AG04450 (cell line): ENCODE data around the gene CDC42BPA. TPM values are rescaled to one million over a fixed set of nuclear protein-coding genes. Genes with fewer than 3 reads are reported as not detected.

Experiments used
- CTCF ChIA-PET: fragments of 300-600, 350-600 bp; formaldehyde crosslinking; extraction: SDS; loops from one replicate; lab custom pipeline; 2022; ENCODE audit warnings: antibody characterized with exemption, inconsistent platforms; lab: Charles Lee
- POLR2A ChIA-PET: fragments of 350-600 bp; formaldehyde crosslinking; extraction: SDS; loops from one replicate; lab custom pipeline; 2021; ENCODE audit warnings: antibody characterized with exemption, inconsistent platforms; lab: Yijun Ruan, JAX
- DNase-seq: peaks from one replicate; pipeline ENCODE4 v3.0.0-alpha.2; 2011; ENCODE audit warnings: low read depth, low spot score
- H3K27ac ChIP-seq: one replicate; pipeline ENCODE4 v1.5.1; 2012; ENCODE audit warnings: low read depth, low read length, control low read depth
- H3K27me3 ChIP-seq: one replicate; pipeline ENCODE4 v1.6.0; 2012; ENCODE audit warnings: low read length; ENCODE audit not compliant: control insufficient read depth, insufficient read depth
- H3K4me3 ChIP-seq: 2 replicates; pipeline ENCODE4 v1.5.1; 2011; ENCODE audit warnings: mild to moderate bottlenecking, low read depth, low read length, control low read depth
- H3K9me3 ChIP-seq: 2 replicates; pipeline ENCODE4 v1.5.1; 2012; ENCODE audit warnings: low read length; ENCODE audit not compliant: control insufficient read depth, insufficient read depth
- CTCF ChIP-seq: IDR thresholded peaks from 2 replicates; pipeline ENCODE4 v1.5.1; 2011; ENCODE audit warnings: low read depth, low read length, control low read depth, inconsistent platforms
- polyA plus RNA-seq: library from polyadenylated mRNA; depleted of rRNA; stranded (reverse); fragments of >200 nt; gene quantifications from 2 replicates; pipeline ENCODE4 v1.2.3, GENCODE V29; 2011

Gene CDC42BPA
- polyA plus RNA-seq, 1 experiment = 30.7 TPM

DNA sequence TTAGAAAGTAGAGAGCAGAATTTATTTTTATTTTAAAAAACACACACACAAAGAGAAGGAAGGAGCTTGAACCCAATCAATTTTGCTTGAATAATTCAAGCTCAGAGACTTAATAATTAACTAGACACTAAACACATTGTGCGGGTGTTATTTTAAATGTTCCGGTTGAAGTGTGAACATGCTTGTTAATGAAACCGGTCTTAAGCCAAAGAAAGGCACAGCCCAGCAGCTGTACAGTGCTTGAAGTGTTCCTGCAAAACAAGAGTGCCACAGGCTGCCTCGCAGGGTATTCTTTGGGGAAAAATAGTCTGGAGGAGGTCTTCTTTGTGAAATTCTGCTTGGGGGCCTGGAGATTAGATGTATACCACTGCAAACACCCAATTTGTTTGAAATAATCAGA is 2.2 kb upstream of the CDC42BPA start:
- no peak for DNase-seq
- no peaks in the 10 kb centered on the region for H3K9me3 ChIP-seq
- ChIA-PET CTCF (interaction anchor here (1.4 kb wide), 1 partner anchor 687 kb away, joined by 3 read pairs; no protein-coding TSS in a partner anchor), POLR2A (interaction anchor here (0.7 kb wide), 1 partner anchor 112 kb away, joined by 4 read pairs; no protein-coding TSS in a partner anchor)
- no peaks in the 10 kb centered on the region for H3K27me3 ChIP-seq
- H3K4me3 ChIP-seq = no peak overlapping the region
- H3K27ac ChIP-seq = no peak overlapping the region
- no peak for TF ChIP-seq CTCF

GRCh38 chr1:227318853-227319607 is 738 bp upstream of the CDC42BPA start:
- TF ChIP-seq CTCF = no peak
- H3K27ac ChIP-seq = peak overlapping the region; percentile 78
- POLR2A ChIA-PET = interaction anchor here (0.6 to 0.9 kb wide), 4 partner anchors 9 to 380 kb away, joined by 3 to 9 read pairs (median 6); no protein-coding TSS in a partner anchor
- no peak for DNase-seq
- CTCF ChIA-PET = interaction anchor here (1.2 kb wide), 1 partner anchor 85 kb away, joined by 3 read pairs; no protein-coding TSS in a partner anchor
- H3K4me3 ChIP-seq = peak overlapping the region; percentile 76
- no peaks in the 10 kb centered on the region for H3K9me3 ChIP-seq
- H3K27me3 ChIP-seq = no peaks in the 10 kb centered on the region

- ChIA-PET POLR2A (interaction anchor here (0.6 kb wide), 2 partner anchors 125 to 188 kb away, joined by 3 read pairs; no protein-coding TSS in a partner anchor), CTCF (no interaction called here)
- no peak for DNase-seq
- H3K9me3 ChIP-seq = no peaks in the 10 kb centered on the region
- TF ChIP-seq CTCF = peak; percentile 35
- H3K27me3 ChIP-seq = no peaks in the 10 kb centered on the region
- H3K4me3 ChIP-seq = peak overlapping the region; percentile 76
- peak overlapping the region; percentile 65 for H3K27ac ChIP-seq
These were observed 723 bp downstream of the CDC42BPA start for GRCh38 chr1:227317523-227318015.

- H3K9me3 ChIP-seq = no peaks in the 10 kb centered on the region
- peak overlapping the region; percentile 76 for H3K4me3 ChIP-seq
- TF ChIP-seq CTCF = no peak
- H3K27ac ChIP-seq = no peak overlapping the region
- CTCF ChIA-PET = interaction anchor here (1.5 kb wide), 1 partner anchor 18 kb away, joined by 4 read pairs; no protein-coding TSS in a partner anchor
- POLR2A ChIA-PET = no interaction called here
- DNase-seq = no peak
- H3K27me3 ChIP-seq = no peaks in the 10 kb centered on the region
These were observed 1.3 kb downstream of the CDC42BPA start for GRCh38 chr1:227317011-227317451.

DNA sequence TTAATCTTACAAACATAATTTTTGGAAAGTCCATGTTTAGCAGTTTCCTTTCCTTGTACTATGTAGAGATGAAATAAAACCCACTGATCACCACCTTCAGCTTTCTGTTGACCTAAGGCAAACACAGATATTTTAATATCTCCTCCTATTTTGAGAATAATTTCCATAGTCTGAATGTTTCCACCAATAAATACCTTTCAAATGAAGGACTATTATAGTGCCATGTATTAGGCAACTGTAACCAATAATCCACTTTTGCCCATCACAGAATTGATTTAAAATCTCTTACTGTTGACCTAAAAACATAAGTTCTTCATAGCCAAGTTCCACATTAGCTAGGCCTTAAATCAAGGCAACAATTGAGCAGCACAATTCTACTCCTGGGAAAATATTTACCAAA is 1.8 kb downstream of the CDC42BPA start:
- no peak overlapping the region for H3K27ac ChIP-seq
- DNase-seq = no peak
- POLR2A ChIA-PET = no interaction called here

More for the DNA sequence above, 1.8 kb downstream of the CDC42BPA start:
- CTCF ChIA-PET = interaction anchor here (1.5 kb wide), 1 partner anchor 18 kb away, joined by 4 read pairs; no protein-coding TSS in a partner anchor
- no peaks in the 10 kb centered on the region for H3K9me3 ChIP-seq
- no peak for TF ChIP-seq CTCF
- H3K27me3 ChIP-seq = no peaks in the 10 kb centered on the region
- H3K4me3 ChIP-seq = peak overlapping the region; percentile 76
